Measurements from ENCODE around the gene PITPNC1.
"Not testable (repeated sequence)": the region's sequence is repeated elsewhere in the genome, so short reads cannot be mapped to it uniquely, and the experiment has no call there.

- not testable (repeated sequence) for TF ChIP-seq CTCF (IDR thresholded peaks at IDR 0.05); POLR2A (IDR thresholded peaks at IDR 0.05); POLR2AphosphoS5 (IDR thresholded peaks at IDR 0.05; ENCODE audit: insufficient read depth in 1 of 2, low read depth in 1 of 2)
Measured at GRCh38 chr17:67578679-67579405, 201.8 kb downstream of the PITPNC1 start.
